Activated CD4-positive, CD25-positive, alpha-beta regulatory T cell treated with anti-CD3 and anti-CD28 coated beads, Interleukin-2, amount 50 U/mL, for 72 hours (primary cell): ENCODE data around the gene PNLIPRP1.

ENCODE experiments used
- DNase-seq: peaks from one replicate; pipeline ENCODE4 v3.0.0; 2021

Gene PNLIPRP1

GRCh38 chr10:116602648-116603400 lies 12.1 kb downstream of the PNLIPRP1 start:
- DNase-seq: no peak

GRCh38 chr10:116606061-116606483 lies 15.3 kb downstream of the PNLIPRP1 start:
- no peak for DNase-seq

- no peak for DNase-seq
Measured at GRCh38 chr10:116607336-116607735, 16.6 kb downstream of the PNLIPRP1 start.

- DNase-seq: no peak
Measured at GRCh38 chr10:116608686-116609594, 18.2 kb downstream of the PNLIPRP1 start.

GRCh38 chr10:116610443-116611152 lies 19.8 kb downstream of the PNLIPRP1 start:
- no peak for DNase-seq

GRCh38 chr10:116611153-116611545 lies 20.4 kb downstream of the PNLIPRP1 start:
- no peak for DNase-seq

GRCh38 chr10:116612107-116612769 lies 21.5 kb downstream of the PNLIPRP1 start:
- no peak for DNase-seq

GRCh38 chr10:116613471-116613870 lies 22.7 kb downstream of the PNLIPRP1 start:
- no peak for DNase-seq

- DNase-seq: no peak
Measured at GRCh38 chr10:116614796-116615195, 24.0 kb downstream of the PNLIPRP1 start.

GRCh38 chr10:116615199-116615776 lies 24.5 kb downstream of the PNLIPRP1 start:
- DNase-seq: no peak

GRCh38 chr10:116620423-116621400 lies 30.0 kb downstream of the PNLIPRP1 start, which contains the start of gene PNLIPRP2:
PNLIPRP2 (plus strand) TSS chr10:116620953.
- DNase-seq: no peak

GRCh38 chr10:116621476-116621875 lies 30.7 kb downstream of the PNLIPRP1 start:
- no peak for DNase-seq

- DNase-seq: no peak
Measured at GRCh38 chr10:116621934-116622655, 31.3 kb downstream of the PNLIPRP1 start.

- no peak for DNase-seq
Measured at GRCh38 chr10:116625845-116626244, 35.1 kb downstream of the PNLIPRP1 start.

- no peak for DNase-seq
Measured at GRCh38 chr10:116626815-116627214, 36.1 kb downstream of the PNLIPRP1 start.

- no peak for DNase-seq
Measured at GRCh38 chr10:116627386-116627933, 36.7 kb downstream of the PNLIPRP1 start.

- DNase-seq: no peak
Measured at GRCh38 chr10:116629340-116629739, 38.6 kb downstream of the PNLIPRP1 start.

GRCh38 chr10:116630020-116630419 lies 39.3 kb downstream of the PNLIPRP1 start:
- DNase-seq: no peak

GRCh38 chr10:116631871-116632295 lies 41.1 kb downstream of the PNLIPRP1 start:
- no peak for DNase-seq
